NCI-H1048 (cell line): ENCODE results near the gene UCK2.

ENCODE experiments used
- DNase-seq: peaks from one replicate; lab custom pipeline; 2025; lab: John Stamatoyannopoulos, UW

UCK2 gene

DNA sequence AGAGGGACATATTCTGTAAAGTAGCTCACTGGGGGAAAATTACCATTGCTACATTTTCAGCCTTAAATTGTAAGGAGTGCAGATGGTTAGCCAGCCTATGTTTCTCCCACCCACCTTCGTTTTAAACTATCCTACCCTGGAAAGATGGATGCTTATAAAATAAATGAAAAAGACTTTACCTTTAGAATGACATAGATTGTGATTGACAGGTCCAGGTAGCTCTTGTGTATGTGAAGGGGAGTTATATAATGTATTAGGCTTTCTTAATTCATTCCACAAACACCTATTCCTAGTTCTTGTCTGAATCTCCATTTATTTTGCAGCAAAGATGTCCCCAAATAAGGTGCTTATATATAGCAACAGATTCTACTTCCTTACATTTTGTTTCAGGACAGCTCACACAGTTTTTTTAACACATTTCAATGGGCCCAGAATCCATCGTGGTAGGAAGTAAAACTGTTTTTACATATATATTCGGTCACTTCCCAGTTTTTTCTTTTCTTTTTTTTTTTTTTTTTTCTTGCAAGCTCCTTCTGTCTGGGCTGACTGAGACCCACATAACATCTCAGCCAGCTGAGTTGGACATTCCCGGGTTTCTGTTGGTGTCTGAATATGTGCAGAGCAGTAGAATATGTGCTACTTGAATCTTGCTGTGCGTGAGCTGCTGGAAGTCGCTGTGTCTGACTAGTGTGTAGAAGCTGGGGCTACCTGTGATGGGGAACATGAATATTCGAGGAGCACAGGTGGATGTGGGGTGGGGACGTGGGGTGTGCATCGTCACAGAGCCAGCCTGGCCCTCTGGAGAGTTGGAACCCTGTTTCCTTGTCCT, 27.8 kb downstream of the UCK2 start:
- no peak for DNase-seq

DNA sequence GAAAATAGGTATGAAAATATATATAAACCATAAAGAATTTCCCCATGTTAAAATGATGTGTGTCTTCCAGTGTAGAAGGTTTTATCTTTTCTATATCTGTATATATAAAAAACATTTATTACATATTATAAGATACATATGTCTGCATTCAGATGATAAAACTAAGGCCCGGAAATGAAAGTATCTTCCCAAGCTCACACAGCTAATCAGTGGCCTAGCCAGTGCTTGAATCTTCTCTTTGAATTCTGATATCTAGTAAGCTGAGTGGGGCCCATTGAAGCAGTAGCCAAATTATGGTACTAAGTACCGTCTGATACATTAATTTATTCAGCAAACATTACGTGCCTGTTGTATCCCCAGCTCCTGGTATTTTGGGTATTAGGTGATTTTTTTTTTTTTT, 28.6 kb downstream of the UCK2 start:
- DNase-seq = no peak

DNA sequence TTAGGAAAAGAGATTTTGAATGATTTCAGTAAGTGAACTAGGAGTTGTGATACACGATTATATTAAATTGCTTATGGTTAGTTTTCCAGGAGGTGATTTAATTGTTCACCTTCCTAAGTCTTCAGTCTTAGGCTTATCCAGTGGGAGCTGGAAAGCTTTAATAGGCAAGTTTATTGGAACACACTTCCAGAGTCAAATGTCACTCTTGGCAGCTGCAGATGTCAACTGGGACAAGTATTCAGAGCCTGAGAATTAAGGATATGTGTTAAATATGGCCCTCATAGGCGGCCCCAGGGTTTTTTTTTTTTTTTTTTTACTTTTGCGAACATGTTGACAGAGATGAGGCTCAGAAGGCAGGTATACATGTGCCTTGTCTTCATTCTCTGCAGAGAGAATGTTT, 29.2 kb downstream of the UCK2 start:
- DNase-seq = no peak

DNA sequence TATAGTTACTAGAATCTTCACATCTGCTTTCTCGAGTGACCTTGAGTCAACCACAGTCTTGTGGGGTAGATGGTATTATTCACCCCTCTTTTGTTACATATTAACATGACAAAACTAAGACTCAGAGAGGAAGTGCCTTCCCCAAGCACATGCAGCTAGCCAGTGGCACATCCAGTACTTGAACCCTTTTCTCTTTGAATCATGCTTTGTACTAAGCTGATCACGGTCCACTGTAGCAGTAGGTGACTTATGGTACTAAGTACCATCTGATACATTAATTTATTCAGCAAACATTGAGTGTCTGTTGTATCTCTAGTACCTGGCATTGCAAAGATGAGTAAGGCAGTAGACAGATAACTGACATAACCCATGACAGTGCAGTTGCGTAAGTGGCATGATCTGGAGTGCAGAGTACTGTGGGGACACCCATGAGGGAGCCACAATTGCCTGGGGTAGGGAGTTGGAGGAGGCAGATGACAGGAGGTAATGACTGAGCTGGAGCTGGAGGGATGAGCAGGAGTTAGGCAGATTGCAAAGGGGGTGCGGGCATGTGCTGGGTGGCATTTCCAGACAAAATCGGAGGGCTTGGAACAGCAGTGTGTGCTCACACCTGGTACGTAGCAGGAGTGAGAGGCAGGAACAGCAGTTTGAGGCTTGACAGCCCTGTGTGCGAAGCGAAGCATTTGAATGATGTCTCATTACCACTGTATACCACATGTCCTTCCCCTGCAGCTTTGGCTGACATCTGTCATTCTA, 29.8 kb downstream of the UCK2 start:
- DNase-seq = no peak

DNA sequence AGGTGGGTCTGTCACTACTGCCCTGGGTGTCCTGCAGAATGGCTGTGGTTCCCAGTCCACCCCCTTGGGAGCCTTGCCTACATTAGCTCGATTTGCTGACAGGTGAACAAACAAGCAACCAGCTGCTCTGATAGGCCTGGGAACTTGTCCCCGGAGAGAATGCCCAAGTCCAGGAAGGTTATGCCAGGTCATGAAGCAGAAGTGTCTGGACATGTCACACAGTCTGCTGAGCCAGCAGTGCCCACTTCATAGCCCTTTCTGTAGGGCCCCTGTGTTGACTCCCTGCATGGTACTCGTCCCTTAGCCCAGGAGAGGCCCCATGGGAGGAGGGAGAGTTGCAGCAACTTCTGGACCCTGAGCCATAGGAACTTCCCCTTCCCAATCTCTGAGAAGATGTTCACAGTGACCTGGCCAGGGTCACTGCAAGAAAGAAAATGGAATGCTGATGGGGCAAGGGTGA, 31.0 kb downstream of the UCK2 start:
- DNase-seq = no peak

GRCh38 chr1:165858967-165859845, 31.8 kb downstream of the UCK2 start:
- no peak for DNase-seq

DNA sequence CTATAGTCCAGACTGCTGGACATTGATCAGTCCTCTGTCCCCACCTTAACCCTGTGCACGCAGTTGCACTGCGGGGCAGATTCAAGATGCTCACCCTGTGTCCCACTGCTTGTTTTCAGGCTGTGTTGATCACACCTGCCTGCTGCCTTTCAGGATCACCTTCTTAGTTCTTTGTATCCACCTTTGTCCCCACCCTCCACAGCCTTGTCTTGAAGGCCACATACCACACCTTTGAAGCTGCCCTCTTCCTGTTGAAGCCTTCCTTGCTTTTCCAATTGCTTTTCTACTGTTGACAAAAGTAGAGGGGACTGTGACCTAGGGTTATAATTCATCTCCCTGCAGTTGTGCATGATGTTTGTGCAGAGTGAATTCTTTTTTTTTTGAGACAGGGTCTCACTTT, 32.7 kb downstream of the UCK2 start:
- no peak for DNase-seq

- no peak for DNase-seq
Measured at GRCh38 chr1:165861911-165862310, 34.5 kb downstream of the UCK2 start.

DNA sequence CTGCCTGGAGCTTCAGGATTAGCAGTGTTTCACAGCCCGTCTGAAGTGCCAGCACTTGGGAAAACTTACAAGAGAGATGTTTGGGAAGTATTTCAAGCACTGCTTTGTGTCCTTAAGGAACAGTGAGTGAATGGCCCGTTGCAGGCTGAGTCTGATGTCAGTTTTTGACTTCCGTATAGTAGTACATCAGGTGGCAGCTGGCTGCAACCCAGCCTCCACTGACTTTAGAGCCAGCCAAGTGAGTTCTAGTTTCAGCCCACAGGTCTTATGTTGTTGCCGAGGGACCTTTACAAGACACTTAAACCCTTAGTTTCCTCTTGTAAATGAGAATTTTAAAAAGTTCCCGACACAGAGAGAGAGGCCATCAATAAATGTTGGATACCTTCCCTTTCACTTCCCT, 35.0 kb downstream of the UCK2 start:
- no peak for DNase-seq

DNA sequence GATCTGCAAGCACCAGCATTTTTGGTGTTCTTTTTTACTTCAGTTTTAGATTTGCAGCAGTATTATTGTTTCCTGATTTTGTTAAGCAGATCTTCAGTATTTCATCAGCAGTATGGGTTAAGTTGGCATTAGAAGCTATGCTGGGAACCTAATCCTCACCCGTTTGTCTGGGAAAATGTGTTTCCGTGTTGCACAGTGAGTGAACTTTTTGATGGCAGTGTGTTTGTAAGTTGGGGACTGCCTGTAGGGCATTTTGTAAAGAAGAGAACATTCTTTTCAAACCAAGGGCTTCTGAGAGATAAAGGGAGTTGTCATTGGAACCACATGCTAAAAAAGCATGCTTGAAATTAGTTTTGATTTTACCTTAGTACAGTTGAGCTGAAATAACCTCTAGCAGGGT, 35.9 kb downstream of the UCK2 start:
- DNase-seq = no peak

DNA sequence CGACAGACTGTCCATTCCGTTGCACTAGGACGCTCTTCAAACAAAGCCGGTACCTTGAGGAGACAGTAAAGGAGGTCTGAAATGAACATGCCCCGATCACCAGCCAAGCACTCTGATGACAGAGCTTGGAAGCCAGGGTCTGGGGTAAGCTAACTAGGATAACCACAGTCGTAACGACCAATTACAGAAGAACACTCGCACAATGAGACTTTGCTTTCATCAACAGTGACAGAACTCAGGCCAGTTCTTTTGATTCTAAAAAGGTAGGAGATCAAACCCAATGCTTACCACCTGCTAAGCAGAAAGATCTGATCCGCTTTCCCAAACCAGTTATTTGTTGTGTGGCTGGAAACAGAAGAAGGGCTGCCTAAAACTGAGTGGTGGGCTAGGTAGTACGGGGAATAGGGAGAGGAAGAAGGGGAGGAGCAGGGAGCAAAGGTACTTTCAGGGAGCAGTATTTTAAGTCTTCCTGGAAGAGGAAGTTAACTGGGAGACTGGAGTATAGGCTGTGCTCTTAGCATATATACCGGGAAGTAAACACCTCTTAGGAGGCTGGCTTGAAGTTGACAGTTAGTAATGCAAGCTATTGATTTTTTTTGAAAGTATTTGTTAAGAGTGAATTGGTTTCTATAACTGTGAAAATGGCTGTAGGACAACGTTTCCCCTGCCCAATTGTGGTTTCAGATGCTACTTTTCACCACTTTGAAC, 38.4 kb downstream of the UCK2 start:
- DNase-seq = no peak

GRCh38 chr1:165869343-165869742, 41.9 kb downstream of the UCK2 start:
- DNase-seq = no peak

DNA sequence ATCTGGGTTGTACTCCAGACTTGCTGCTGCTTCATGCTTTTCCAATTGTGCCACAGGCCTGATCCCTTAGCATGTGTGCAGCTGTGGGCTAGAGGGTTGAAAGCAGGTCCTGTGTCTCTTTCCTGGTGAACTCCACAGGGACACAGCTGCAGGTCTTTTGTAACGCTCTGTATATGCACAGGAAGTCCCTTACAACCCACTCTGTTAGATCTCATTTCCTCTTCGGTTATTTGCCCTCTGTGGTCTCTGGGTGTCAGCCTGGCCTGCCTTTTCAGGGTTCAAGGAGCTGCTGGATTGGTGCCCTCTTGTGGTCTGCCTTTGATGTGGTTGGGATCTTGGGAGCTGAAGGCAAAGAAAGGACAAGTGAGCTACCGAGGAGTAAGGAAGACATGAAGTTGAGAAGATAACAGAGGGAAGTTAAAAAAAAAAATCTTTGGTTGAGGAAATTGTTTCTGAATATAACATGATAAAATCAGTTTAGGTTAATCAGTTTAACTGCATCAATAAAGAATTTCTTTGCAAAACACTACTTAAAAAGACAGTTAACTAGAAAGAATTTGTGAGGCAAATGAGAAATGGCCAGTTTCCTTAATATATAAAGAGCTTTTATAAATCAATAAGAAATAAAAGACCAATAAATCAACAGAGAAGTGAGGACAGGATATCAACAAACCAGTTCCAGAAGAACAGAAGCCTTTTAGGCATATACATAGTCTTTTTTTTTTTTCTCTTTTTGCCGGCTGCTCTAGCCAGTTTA, 44.1 kb downstream of the UCK2 start:
- no peak for DNase-seq

DNA sequence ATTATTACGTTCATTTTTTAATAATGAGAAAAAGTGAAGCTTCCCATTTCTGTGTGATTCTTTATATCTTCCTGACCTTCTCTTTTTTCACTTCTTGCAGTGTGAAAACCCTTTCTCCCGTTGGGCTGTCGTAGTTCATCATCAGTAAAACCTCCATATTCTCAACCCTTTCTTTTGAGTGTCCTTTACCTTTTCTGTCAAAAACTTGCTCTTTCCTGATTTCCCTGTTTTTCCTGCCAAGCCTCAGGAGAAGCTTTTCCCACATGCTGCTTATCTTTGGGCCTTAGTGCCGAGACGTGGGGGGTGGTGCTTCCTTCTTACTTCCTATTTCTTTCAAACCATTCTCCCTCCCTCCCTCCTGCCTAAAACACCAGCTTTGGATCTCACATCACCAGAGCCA, 46.1 kb downstream of the UCK2 start:
- DNase-seq = no peak

- DNase-seq = no peak
Measured at GRCh38 chr1:165874643-165875042, 47.2 kb downstream of the UCK2 start.

DNA sequence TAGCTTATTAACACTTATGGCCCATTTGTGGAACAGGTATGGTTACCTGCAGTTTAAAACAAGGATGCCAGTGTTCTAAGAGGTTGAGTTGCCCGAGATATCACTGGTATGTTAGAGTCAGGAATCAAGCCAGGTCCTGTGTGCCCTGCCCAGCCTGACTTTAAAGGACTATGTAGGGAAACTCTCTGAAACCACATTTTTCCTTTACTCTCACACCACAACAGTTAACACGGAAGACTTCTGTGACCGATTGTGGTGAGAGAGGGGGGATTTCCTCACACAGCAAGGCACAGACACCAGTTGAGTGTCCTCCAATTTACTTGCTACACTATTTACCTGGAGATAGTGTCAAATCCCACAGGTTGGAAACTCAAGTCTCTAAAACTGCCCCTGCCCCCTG, 47.8 kb downstream of the UCK2 start:
- no peak for DNase-seq

GRCh38 chr1:165875604-165876003, 48.2 kb downstream of the UCK2 start:
- DNase-seq = no peak

DNA sequence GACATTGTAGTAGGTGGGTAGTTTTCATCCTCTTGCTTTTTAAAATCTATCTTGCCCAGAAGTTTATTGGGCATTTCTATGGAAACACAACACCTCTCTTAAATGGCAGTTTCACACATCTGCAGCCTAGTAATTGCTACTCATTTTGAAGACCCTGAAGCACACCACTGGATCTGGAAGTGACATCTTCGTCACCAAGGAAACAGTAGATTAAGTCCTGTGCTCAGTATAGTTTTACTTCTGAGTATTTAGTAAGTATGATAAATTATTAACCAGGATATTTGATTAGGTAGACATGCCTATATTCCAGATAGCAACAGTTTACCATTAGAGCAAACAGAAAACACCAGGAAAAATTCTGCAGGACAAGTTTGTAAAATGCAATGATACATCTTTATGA, 48.7 kb downstream of the UCK2 start:
- DNase-seq = no peak

GRCh38 chr1:165877411-165877810, 50.0 kb downstream of the UCK2 start:
- DNase-seq = no peak

- no peak for DNase-seq
Measured at GRCh38 chr1:165877940-165878556, 50.6 kb downstream of the UCK2 start.

DNA sequence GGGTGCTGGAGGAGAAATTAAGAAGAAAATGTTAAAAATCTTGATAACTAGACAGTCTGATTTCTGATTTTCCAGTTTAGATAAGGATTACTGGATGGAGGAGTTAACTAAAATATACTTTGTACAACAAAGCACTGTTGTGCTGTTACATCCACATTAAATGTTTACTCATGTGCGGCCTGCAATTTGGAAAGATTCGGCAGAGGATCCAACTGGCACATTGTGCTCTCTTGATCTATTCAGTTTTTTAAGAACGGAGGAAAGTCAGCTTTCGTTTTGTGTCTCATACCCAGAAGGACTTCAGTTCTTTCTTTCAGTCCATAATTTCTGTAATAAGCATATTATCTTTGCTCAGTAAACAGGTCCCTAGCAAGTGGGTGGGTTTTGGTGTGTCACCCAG, 52.5 kb downstream of the UCK2 start:
- no peak for DNase-seq
